SU-DHL-6 (cell line): ENCODE measurements around the gene DOCK1.

Experiments
- H2AFZ ChIP-seq: fragments of 200-600 bp; sonication (generic); 2 replicates; pipeline ENCODE4 v1.6.1; 2014; ENCODE audit warnings: low read depth, mild to moderate bottlenecking, moderate library complexity, mixed read lengths, antibody characterized with exemption, low read length; ENCODE audit not compliant: severe bottlenecking
- H3F3A ChIP-seq: fragments of 200-600 bp; shearing (Covaris generic); 2 replicates; pipeline ENCODE4 v1.6.0; 2016; ENCODE audit warnings: antibody characterized with exemption, mild to moderate bottlenecking; ENCODE audit not compliant: insufficient read depth
- H3K27ac ChIP-seq: fragments of 200-600 bp; sonication (generic); 2 replicates; pipeline ENCODE4 v1.5.1; 2016; ENCODE audit warnings: low read depth, mild to moderate bottlenecking, low read length, moderate library complexity, mixed read lengths
- H3K27me3 ChIP-seq: fragments of 200-600 bp; sonication (generic), shearing (Covaris generic); 2 replicates; pipeline ENCODE4 v1.6.0; 2014; ENCODE audit warnings: mild to moderate bottlenecking, low read length
- H3K36me3 ChIP-seq: fragments of 200-600 bp; sonication (generic); 2 replicates; pipeline ENCODE4 v1.6.1; 2014; ENCODE audit warnings: mild to moderate bottlenecking, low read length, mixed read lengths
- H3K4me2 ChIP-seq: fragments of 300-600, 200-600 bp; shearing (Covaris generic), sonication (generic); 2 replicates; pipeline ENCODE4 v1.6.0; 2014; ENCODE audit warnings: low read length, low read depth, mild to moderate bottlenecking; ENCODE audit not compliant: poor library complexity, severe bottlenecking
- H3K4me3 ChIP-seq: fragments of 200-600 bp; sonication (generic); 2 replicates; pipeline ENCODE4 v1.5.1; 2014; ENCODE audit warnings: antibody characterized with exemption, low read length, mild to moderate bottlenecking, mixed read lengths; ENCODE audit not compliant: insufficient read depth, poor library complexity, severe bottlenecking
- H3K79me2 ChIP-seq: fragments of 200-600 bp; sonication (generic); 2 replicates; pipeline ENCODE4 v1.6.1; 2014; ENCODE audit warnings: mild to moderate bottlenecking, low read length, moderate library complexity; ENCODE audit not compliant: insufficient read depth
- H3K9ac ChIP-seq: fragments of 200-600 bp; sonication (generic); 2 replicates; pipeline ENCODE4 v1.7.0; 2014; ENCODE audit warnings: mild to moderate bottlenecking, low read length
- H3K9me2 ChIP-seq: fragments of 200-600 bp; sonication (generic); replicated peaks from 2 replicates; pipeline ENCODE4 v1.6.1; 2014; ENCODE audit warnings: low read length; ENCODE audit not compliant: insufficient read depth
- H3K9me3 ChIP-seq: fragments of 200-600 bp; sonication (generic); 2 replicates; pipeline ENCODE4 v1.6.1; 2014; ENCODE audit warnings: low read length, mixed read lengths; ENCODE audit not compliant: insufficient read depth
- H4K20me1 ChIP-seq: fragments of 200-600 bp; sonication (generic); 2 replicates; pipeline ENCODE4 v1.6.1; 2014; ENCODE audit warnings: low read depth, mild to moderate bottlenecking, antibody characterized with exemption, low read length, moderate library complexity, mixed read lengths
- CTCF ChIP-seq: fragments of 200-600 bp; sonication (generic); IDR thresholded peaks from one replicate; pipeline ENCODE4 v1.5.1; 2017; ENCODE audit warnings: antibody characterized with exemption, mild to moderate bottlenecking, low read length, moderate library complexity; ENCODE audit not compliant: insufficient read depth, poor library complexity, severe bottlenecking
- EZH2phosphoT487 ChIP-seq: fragments of 200-600 bp; sonication (generic), shearing (Covaris generic); conservative IDR thresholded peaks from 2 replicates; pipeline ENCODE4 v1.6.1; 2018; ENCODE audit warnings: mild to moderate bottlenecking, antibody characterized with exemption, low read length, moderate library complexity, mixed read lengths

DOCK1 gene

GRCh38 chr10:127279334-127279774 is 374.1 kb downstream of the DOCK1 start:
- Histone ChIP-seq H3K36me3 (no peaks in the 10 kb centered on the region), H3K27me3 (no peaks in the 10 kb centered on the region), H3K9ac (no peak overlapping the region), H2AFZ (no peak overlapping the region), H3K9me2 (no peaks in the 10 kb centered on the region), H3K4me2 (no peak overlapping the region), H4K20me1 (no peaks in the 10 kb centered on the region), H3K79me2 (no peaks in the 10 kb centered on the region), H3K9me3 (no peaks in the 10 kb centered on the region), H3K4me3 (no peak overlapping the region), H3F3A (no peaks in the 10 kb centered on the region), H3K27ac (no peak overlapping the region)
- no peak for TF ChIP-seq EZH2phosphoT487
- TF ChIP-seq CTCF: no peak

- TF ChIP-seq CTCF (no peak), EZH2phosphoT487 (no peak)
- H3F3A ChIP-seq: no peaks in the 10 kb centered on the region
- H3K4me3 ChIP-seq: no peak overlapping the region
- no peaks in the 10 kb centered on the region for H3K79me2 ChIP-seq
- no peak overlapping the region for H3K4me2 ChIP-seq
- H3K9me3 ChIP-seq: no peaks in the 10 kb centered on the region
- no peaks in the 10 kb centered on the region for H3K9me2 ChIP-seq
- H3K27me3 ChIP-seq: no peaks in the 10 kb centered on the region
- H3K9ac ChIP-seq: no peak overlapping the region
- H2AFZ ChIP-seq: no peak overlapping the region
- no peaks in the 10 kb centered on the region for H4K20me1 ChIP-seq
- no peaks in the 10 kb centered on the region for H3K36me3 ChIP-seq
- no peak overlapping the region for H3K27ac ChIP-seq
These were observed 375.2 kb downstream of the DOCK1 start for GRCh38 chr10:127280446-127280845.

GRCh38 chr10:127283017-127283416 is 377.8 kb downstream of the DOCK1 start:
- no peak for TF ChIP-seq EZH2phosphoT487
- TF ChIP-seq CTCF: no peak

More at GRCh38 chr10:127283017-127283416, 377.8 kb downstream of the DOCK1 start:
- Histone ChIP-seq H2AFZ (no peak overlapping the region), H3K4me3 (no peak overlapping the region), H3K79me2 (no peaks in the 10 kb centered on the region), H3F3A (no peaks in the 10 kb centered on the region), H3K9me3 (no peaks in the 10 kb centered on the region), H3K4me2 (no peak overlapping the region), H3K27me3 (no peaks in the 10 kb centered on the region), H3K36me3 (no peaks in the 10 kb centered on the region), H3K9ac (no peak overlapping the region), H3K9me2 (no peaks in the 10 kb centered on the region), H4K20me1 (no peaks in the 10 kb centered on the region), H3K27ac (no peak overlapping the region)
